SH-SY5Y (cell line): ENCODE results near the gene PLEKHA7.

Source experiments
- GATA2 ChIP-seq: IDR thresholded peaks from 2 replicates; pipeline ENCODE4 v1.6.1; 2011; ENCODE audit warnings: mild to moderate bottlenecking, low read depth, low read length
- GATA3 ChIP-seq: IDR thresholded peaks from 2 replicates; pipeline ENCODE4 v1.6.1; 2011; ENCODE audit warnings: low read depth, mild to moderate bottlenecking, low read length, moderate library complexity

PLEKHA7 gene, protein sequence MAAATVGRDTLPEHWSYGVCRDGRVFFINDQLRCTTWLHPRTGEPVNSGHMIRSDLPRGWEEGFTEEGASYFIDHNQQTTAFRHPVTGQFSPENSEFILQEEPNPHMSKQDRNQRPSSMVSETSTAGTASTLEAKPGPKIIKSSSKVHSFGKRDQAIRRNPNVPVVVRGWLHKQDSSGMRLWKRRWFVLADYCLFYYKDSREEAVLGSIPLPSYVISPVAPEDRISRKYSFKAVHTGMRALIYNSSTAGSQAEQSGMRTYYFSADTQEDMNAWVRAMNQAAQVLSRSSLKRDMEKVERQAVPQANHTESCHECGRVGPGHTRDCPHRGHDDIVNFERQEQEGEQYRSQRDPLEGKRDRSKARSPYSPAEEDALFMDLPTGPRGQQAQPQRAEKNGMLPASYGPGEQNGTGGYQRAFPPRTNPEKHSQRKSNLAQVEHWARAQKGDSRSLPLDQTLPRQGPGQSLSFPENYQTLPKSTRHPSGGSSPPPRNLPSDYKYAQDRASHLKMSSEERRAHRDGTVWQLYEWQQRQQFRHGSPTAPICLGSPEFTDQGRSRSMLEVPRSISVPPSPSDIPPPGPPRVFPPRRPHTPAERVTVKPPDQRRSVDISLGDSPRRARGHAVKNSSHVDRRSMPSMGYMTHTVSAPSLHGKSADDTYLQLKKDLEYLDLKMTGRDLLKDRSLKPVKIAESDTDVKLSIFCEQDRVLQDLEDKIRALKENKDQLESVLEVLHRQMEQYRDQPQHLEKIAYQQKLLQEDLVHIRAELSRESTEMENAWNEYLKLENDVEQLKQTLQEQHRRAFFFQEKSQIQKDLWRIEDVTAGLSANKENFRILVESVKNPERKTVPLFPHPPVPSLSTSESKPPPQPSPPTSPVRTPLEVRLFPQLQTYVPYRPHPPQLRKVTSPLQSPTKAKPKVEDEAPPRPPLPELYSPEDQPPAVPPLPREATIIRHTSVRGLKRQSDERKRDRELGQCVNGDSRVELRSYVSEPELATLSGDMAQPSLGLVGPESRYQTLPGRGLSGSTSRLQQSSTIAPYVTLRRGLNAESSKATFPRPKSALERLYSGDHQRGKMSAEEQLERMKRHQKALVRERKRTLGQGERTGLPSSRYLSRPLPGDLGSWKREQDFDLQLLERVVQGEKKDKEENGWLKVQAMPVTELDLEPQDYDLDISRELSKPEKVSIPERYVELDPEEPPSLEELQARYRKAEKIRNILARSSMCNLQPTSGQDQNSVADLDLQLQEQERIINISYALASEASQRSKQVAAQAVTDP

DNA sequence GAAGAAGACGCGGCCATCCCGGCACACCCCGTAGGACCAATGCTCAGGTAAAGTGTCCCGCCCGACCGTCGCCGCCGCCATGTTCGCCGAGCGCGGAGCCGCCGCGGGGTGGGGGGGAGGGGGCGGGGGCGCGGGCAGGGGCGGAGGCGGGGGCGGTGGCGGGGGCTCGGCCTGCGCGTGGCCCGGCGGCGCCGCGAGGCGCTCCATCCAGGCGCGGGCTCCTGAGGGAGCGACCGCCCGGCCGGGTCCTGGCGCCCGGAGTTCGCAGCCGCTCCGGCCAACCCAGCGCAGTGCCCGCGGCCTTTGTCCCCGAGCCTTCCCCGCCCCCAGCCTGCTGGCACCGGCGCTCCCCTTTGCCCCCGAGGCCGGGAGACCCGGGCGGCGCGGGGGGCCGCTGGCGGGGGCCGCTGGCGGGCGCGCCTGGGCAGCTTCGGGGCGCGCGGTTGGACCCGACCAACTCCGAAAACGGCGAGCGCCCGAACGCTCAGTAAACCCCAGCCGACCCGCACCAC lies at the start of gene PLEKHA7:
Gene PLEKHA7, minus strand, starts transcription at position 94 of the 512 bp plus-strand sequence. Its CDS starts 13 bp downstream, at position 81.
- TF ChIP-seq GATA2 (no peak), GATA3 (no peak)

DNA sequence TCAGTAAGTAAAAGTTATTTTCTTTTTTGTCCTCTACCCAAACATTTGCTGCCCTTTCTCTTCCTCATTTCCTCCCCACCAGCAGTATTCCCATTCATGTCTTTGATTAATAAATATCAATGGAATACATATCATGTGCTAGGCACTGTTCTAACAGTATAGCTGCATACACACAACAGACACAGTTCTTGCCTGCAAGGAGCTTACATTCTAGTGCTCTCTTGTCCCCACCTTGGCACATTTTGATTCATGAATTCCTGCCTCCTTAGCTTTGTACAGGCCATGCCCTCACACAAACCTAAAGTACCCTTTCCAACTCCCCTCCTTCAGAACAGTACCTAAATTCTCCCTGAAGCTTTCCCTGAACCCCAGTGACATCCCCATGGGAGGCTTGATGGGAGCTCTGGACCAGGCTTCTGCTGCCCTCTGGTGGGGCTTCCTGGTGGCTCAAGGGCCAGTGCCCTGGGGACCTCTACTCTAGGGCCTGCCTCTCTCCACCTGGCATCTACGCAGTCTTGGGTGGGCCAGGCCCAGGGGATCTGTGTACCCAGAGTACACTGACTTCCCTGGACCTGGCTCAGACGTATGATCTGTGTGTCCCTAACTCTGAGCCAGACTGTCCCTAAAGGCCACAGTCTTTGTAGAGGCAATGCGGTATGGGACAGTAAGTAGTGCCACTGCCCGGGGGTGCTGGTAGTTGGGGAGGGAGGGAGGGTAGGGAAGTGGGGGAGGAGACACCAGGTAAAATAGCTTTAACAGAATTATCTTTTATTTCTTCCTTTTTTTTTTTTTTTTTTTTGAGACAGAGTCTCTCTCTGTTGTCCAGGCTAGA lies 49.2 kb upstream of the PLEKHA7 start:
- TF ChIP-seq GATA2 (no peak), GATA3 (no peak)

DNA sequence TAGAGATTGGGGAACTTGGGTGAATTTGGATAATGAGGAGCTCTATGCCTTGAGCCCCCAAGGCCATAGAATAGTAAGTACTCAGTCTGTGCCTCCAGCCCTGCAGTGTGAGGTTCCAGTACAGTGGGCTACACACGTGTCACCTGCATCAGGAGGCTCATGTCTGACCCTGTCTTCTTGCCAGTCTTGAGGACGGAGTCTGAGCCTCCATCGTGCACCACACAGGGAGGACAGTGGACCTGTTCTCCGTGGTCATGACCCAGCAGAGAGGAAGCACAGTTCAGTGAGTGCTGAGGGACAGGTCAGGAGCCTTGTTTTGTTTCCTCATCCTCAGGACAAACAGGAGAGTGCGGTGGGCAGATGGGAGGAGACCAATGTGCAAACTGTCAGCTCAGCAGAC lies 32.5 kb upstream of the PLEKHA7 start:
- TF ChIP-seq GATA2: no peak
- TF ChIP-seq GATA3: no peak

DNA sequence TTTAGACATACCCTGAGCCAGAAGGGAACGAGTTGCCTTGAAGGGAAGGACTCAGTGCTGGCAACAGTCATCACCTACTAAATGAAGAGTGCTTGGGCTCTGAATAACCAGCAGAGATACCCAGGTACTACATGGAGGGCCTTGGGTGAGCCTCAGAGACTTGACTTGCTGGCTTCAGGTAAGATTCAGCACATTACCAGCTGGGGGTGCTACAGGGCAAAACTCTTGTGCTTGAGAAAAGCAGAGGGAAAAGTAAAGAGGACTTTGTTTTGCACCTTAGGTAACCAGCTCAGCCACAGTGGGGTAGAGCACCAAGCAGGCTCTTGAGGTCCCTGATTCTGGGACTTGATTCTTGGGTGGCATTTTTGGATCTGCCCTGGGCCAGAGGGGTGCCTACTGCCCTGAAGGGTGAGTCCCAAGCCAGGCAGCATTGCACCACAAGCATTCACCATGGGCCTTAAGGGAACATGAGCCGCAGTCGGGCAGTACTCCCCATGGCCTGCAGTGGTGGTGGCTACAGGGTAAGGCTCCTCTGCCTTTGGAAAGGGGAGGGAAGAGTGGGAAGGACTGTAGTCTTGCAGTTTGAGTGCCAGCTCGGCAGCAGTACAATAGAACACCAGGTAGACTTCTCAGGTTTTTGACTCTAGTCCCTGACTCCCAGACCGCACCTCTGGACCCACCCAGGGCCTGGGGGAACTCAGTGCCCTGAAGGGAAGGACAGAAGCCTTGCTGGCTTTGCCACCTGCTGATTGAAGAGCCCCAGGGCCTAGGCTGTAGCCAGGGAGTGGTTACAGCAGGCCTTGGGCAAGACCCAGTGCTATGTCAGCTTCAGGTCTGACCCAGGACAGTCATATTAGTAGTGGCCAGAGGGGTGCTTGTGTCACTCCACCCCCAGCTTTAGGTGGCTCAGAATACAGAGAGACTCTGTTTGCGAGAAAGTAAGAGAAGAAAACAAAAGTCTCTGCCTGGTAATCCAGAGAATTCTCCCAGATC lies 22.7 kb upstream of the PLEKHA7 start:
- TF ChIP-seq GATA2 (no peak), GATA3 (no peak)

DNA sequence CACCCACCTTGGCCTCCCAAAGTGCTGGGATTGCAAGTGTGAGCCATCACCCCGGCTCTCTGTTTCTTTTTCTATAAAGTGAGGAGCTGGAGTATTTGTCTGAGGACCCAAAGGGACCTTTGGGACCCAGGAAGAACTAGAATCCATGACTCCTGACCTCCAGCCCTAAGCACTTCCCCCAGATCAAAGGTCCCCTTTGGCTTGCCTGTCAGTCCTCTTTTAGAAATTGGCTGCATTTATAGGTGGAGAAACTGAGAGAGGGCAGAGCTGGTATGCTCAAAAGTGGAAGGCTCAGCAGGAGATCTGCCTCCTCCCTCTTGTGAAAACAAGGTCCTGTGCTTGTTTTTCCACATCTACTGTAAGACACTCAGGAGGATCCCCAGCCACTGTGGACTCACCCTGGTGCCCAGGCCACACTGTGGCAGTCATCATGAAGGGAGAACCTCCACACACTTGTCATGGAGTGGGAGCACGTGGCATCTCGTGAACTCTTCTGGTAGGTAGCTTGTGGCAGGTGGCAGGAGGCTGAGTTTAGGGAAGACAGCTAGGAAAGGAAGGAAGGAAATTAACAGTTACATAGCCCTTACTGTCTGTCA lies 12.4 kb upstream of the PLEKHA7 start:
- TF ChIP-seq GATA2 (no peak), GATA3 (no peak)

DNA sequence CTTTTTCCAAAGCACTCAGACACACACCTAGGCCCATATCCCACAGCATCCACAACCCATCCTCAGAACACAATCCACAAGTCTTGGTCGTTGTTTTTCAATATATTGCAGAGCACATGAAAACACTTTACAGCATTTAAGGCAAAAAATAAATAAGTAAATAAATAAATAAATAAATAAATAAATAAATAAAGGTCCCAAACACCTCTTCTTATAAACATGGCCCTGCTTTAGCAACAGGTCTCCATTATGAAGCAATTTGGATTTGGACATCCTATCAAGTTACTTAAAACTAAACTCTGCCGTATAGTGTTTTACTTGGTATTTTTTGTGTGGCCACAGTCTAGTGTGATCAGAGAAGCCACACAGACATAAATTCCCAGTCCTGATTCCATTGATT lies 10.7 kb upstream of the PLEKHA7 start:
- TF ChIP-seq GATA3 (no peak), GATA2 (no peak)

DNA sequence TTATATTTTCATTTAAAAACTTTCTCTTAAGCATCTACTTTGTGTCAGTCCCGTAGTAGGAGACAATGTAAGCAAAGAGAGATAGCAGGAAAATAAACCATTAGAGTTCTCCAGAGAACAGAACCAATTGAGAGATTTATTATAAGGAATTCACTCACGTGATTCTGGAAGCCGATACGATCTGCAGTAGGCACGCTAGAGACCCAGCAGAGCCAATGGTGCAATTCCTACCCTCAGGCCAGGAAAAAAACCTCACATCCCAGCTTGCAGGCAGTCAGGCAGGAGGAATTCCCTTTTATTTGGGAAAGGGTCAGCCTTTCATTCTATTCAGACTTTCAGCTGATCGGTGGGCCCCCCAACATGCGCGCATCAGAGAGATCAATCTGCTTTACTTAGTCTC lies 7.3 kb upstream of the PLEKHA7 start:
- TF ChIP-seq GATA2 (peak; percentile 92), GATA3 (peak; percentile 67; the same call in 1 of the 2 replicates)

DNA sequence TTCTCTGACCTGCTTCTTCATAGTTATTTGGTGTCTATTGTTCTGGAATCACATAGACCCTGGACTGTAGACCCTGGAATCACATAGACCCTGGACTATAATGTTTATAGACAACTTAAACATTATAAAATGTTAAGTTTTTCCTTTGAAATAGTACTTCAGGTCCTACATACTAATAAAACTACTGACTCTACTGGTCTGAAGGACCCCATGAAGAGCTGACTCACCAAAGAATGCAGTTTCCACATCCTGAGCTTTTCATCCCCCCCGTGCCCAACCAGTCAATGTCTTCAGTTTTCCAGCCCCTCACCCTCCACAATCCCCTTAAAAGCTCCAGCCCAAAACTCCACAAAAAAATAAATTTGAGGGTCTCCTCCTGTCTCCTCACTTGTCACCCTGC lies 6.6 kb upstream of the PLEKHA7 start:
- no peak for TF ChIP-seq GATA2
- no peak for TF ChIP-seq GATA3

DNA sequence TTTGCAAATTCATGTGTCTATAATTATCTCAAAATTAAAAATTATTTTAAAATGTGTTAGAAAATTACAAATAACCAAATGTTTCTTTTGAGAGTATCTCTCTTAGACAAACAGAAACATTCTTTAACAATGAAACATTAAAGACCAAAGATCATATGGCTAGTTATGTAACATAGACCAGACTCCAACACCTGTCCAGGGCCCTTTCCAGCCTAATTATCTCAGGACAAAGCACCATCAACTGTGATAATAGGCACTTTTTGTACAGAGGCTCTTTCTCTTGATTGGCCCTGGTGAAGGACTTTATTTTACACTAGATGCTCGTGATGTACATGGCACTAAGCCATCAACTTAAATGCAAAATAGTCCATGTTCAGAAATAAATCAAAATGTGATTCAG lies 5.0 kb upstream of the PLEKHA7 start:
- no peak for TF ChIP-seq GATA2
- TF ChIP-seq GATA3: no peak

DNA sequence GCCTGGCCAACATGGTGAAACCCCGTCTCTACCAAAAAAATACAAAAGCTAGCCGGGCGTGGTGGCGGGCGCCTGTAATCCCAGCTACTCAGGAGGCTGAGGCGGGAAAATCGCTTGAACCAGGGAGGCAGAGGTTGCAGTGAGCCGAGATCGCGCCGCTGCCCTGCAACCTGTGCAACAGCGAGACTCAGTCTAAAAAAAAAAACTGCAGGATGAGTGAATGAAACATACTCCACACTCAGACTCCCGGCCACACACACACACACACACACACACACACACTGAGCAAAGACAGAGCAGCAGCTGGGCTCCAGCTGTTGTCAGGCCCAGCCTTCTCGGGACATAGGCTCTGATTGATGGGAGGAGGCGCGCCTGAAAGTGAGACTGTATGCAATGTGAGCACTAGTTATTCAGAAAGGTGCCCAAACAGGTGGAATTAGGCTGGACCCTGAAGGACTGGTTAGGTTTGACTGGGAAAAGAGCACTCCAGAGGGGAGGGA lies 1.5 kb upstream of the PLEKHA7 start:
- TF ChIP-seq GATA3: no peak
- TF ChIP-seq GATA2: no peak
